ENCODE measurements around the gene LRRC4C. TPM values are rescaled to one million over a fixed set of nuclear protein-coding genes. Genes with fewer than 3 reads are reported as not detected.

The LRRC4C gene
- total and polyA plus RNA-seq, 12 donors = 0.15 to 0.93 (median 0.40) TPM

- ATAC-seq (no peak), DNase-seq (no peak)
- H3K36me3 ChIP-seq = no peaks in the 10 kb centered on the region
- WGBS, 2 donors = 73 to 75% methylated on average over 3 of the region's 3 CpGs
- H3K4me1 ChIP-seq = no peaks in the 10 kb centered on the region
- H3K27ac ChIP-seq = no peak overlapping the region
- TF ChIP-seq CTCF (IDR thresholded peaks at IDR 0.05) = no peak
- H3K27me3 ChIP-seq = no peaks in the 10 kb centered on the region
- no peak overlapping the region for H3K4me3 ChIP-seq
- H3K9me3 ChIP-seq = peaks cover 0 to 19% (median 0%) of the 10 kb centered on the region in 11 donors
- intact Hi-C loops (cut with DNase I) = no loop called here
These were observed 780.2 kb downstream of the LRRC4C start for GRCh38 chr11:40679276-40679675.

- DNase-seq (no peak), ATAC-seq (no peak)
- Histone ChIP-seq H3K4me3 (no peak overlapping the region), H3K27me3 (no peaks in the 10 kb centered on the region), H3K27ac (no peak overlapping the region), H3K4me1 (no peaks in the 10 kb centered on the region), H3K36me3 (no peaks in the 10 kb centered on the region), H3K9me3 (peaks cover 0 to 46% (median 15%) of the 10 kb centered on the region in 11 donors)
- no peak for TF ChIP-seq CTCF (IDR thresholded peaks at IDR 0.05)
- 94 to 96% methylated on average over 2 of the region's 2 CpGs for WGBS, 2 donors
- intact Hi-C loops (cut with DNase I) = no loop called here
These were observed 812.2 kb downstream of the LRRC4C start for GRCh38 chr11:40647295-40647694.

GRCh38 chr11:40642284-40642683 lies 817.2 kb downstream of the LRRC4C start:
- ATAC-seq (no peak), DNase-seq (no peak)
- no peak overlapping the region for H3K27ac ChIP-seq
- H3K27me3 ChIP-seq = no peaks in the 10 kb centered on the region
- H3K9me3 ChIP-seq = peaks cover 0 to 20% (median 0%) of the 10 kb centered on the region in 11 donors
- WGBS, 2 donors = 54 to 57% methylated on average over 1 of the region's 1 CpG
- H3K4me1 ChIP-seq = no peaks in the 10 kb centered on the region
- H3K4me3 ChIP-seq = no peak overlapping the region
- intact Hi-C loops (cut with DNase I) = no loop called here
- TF ChIP-seq CTCF (IDR thresholded peaks at IDR 0.05) = no peak
- no peaks in the 10 kb centered on the region for H3K36me3 ChIP-seq

GRCh38 chr11:40619654-40620053 lies 839.8 kb downstream of the LRRC4C start:
- peaks cover 0 to 5% (median 0%) of the 10 kb centered on the region in 11 donors for H3K9me3 ChIP-seq
- no peaks in the 10 kb centered on the region for H3K36me3 ChIP-seq
- H3K4me3 ChIP-seq = no peak overlapping the region
- H3K27ac ChIP-seq = no peak overlapping the region
- no peaks in the 10 kb centered on the region for H3K27me3 ChIP-seq
- H3K4me1 ChIP-seq = no peaks in the 10 kb centered on the region
- DNase-seq = no peak
- WGBS, 2 donors = 77 to 81% methylated on average over 3 of the region's 3 CpGs
- TF ChIP-seq CTCF (IDR thresholded peaks at IDR 0.05) = no peak
- no peak for ATAC-seq
- intact Hi-C loops (cut with DNase I) = no loop called here
